ENCODE results near the gene PFN1.

DNA sequence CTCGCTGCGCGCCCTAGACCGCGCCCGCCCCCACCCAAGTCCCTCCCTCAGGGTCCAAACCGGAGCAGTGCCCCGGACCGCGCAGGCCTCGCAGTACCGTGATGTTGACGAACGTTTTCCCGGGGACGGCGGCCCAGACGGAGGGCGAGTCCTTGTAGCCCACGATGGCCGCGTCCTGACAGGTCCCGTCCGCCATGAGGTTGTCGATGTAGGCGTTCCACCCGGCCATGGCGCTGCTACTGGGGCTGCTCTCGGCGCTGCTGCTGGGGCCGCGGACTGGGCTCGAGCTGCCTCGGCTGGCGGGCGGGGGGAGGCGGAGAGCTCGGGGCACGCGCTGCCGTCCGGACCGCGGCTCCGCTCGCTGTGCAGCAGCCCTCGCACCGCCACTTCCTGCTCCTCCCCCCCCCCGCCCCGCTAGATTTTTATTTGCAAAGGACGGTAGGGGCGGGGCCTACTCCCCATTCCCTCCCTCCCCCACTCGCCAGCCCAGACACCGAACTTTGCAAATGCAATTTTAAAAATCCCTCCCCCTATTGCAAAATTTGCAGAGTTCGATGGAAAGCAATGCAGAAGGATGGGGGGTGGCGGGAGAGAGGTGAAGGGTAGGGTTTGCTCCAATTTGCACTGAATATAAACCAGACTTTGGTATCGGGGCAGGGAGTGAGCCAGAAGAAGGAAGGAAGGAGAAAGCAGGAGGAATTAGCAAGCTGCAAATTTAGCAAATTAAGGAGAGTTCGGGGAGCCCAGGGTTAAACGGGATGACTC, at the start of gene PFN1:
- TF ChIP-seq, protein P1, sequence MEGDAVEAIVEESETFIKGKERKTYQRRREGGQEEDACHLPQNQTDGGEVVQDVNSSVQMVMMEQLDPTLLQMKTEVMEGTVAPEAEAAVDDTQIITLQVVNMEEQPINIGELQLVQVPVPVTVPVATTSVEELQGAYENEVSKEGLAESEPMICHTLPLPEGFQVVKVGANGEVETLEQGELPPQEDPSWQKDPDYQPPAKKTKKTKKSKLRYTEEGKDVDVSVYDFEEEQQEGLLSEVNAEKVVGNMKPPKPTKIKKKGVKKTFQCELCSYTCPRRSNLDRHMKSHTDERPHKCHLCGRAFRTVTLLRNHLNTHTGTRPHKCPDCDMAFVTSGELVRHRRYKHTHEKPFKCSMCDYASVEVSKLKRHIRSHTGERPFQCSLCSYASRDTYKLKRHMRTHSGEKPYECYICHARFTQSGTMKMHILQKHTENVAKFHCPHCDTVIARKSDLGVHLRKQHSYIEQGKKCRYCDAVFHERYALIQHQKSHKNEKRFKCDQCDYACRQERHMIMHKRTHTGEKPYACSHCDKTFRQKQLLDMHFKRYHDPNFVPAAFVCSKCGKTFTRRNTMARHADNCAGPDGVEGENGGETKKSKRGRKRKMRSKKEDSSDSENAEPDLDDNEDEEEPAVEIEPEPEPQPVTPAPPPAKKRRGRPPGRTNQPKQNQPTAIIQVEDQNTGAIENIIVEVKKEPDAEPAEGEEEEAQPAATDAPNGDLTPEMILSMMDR (IDR thresholded peaks at IDR 0.05 in 2 of 3, conservative IDR thresholded peaks at IDR 0.05 in 1 of 3; ENCODE audit: borderline replicate concordance in 1 of 3, insufficient read depth in 1 of 3, low read depth in 2 of 3, low read length in 2 of 3), result no peak
- TF ChIP-seq REST (IDR thresholded peaks at IDR 0.05; ENCODE audit: low read depth) (no peak), SIN3A (IDR thresholded peaks at IDR 0.05; ENCODE audit: low read depth) (peak; percentile 92), ELF1 (IDR thresholded peaks at IDR 0.05; ENCODE audit: borderline replicate concordance, low read depth) (no peak)

All from HCT116 (cell line).